RWPE1 (cell line): ENCODE measurements around the gene AHSG.

ENCODE experiments used
- CTCF ChIA-PET: fragments of 350-600 bp; sonication (Branson Sonifier 250); formaldehyde crosslinking; extraction: SDS; loops from one replicate; lab custom pipeline; 2021; lab: Yijun Ruan, JAX
- POLR2A ChIA-PET: fragments of 400-600 bp; formaldehyde crosslinking; extraction: SDS; loops from one replicate; lab custom pipeline; 2020; ENCODE audit warnings: antibody characterized with exemption; ENCODE audit not compliant: low non-redundant PET; lab: Yijun Ruan, JAX
- DNase-seq: peaks from one replicate; pipeline ENCODE4 v3.0.0; 2012; ENCODE audit warnings: low spot score
- H3K27ac ChIP-seq: fragments of 450-650 bp; 2 replicates; pipeline ENCODE4 v1.5.1; 2017
- CTCF ChIP-seq: fragments of 450-650 bp; conservative IDR thresholded peaks from 2 replicates; pipeline ENCODE4 v1.5.1; 2017; ENCODE audit warnings: low read depth, mild to moderate bottlenecking

The AHSG gene

GRCh38 chr3:186590580-186591295 lies 22.1 kb upstream of the AHSG start:
- no peak for DNase-seq
- ChIA-PET CTCF (interaction anchor here (0.6 to 1.8 kb wide), 4 partner anchors 24 to 613 kb away, joined by 3 to 6 read pairs (median 4); no protein-coding TSS in a partner anchor), POLR2A (no interaction called here)

GRCh38 chr3:186592682-186593081 lies 20.2 kb upstream of the AHSG start:
- POLR2A ChIA-PET: no interaction called here
- no peak for DNase-seq
- TF ChIP-seq CTCF: no peak
- CTCF ChIA-PET: no interaction called here
- H3K27ac ChIP-seq: no peak overlapping the region

More at GRCh38 chr3:186590580-186591295, 22.1 kb upstream of the AHSG start:
- TF ChIP-seq CTCF: no peak
- no peak overlapping the region for H3K27ac ChIP-seq

- TF ChIP-seq CTCF: no peak
- CTCF ChIA-PET: interaction anchor here (0.6 to 0.7 kb wide), 2 partner anchors 16 to 244 kb away, joined by 3 read pairs; no protein-coding TSS in a partner anchor
- H3K27ac ChIP-seq: no peak overlapping the region
- POLR2A ChIA-PET: no interaction called here
- DNase-seq: no peak
Observed at GRCh38 chr3:186593862-186594261, 19.0 kb upstream of the AHSG start.

- TF ChIP-seq CTCF: no peak
- H3K27ac ChIP-seq: no peak overlapping the region
- ChIA-PET CTCF (no interaction called here), POLR2A (no interaction called here)
- DNase-seq: no peak
Observed at GRCh38 chr3:186594591-186595113, 18.2 kb upstream of the AHSG start.

GRCh38 chr3:186596568-186597287 lies 16.1 kb upstream of the AHSG start:
- ChIA-PET POLR2A (no interaction called here), CTCF (interaction anchor here (1.6 to 2.0 kb wide), 2 partner anchors 12 to 18 kb away, joined by 4 to 8 read pairs; no protein-coding TSS in a partner anchor)
- DNase-seq: no peak
- TF ChIP-seq CTCF: no peak
- no peak overlapping the region for H3K27ac ChIP-seq

- CTCF ChIA-PET: interaction anchor here (0.6 to 2.0 kb wide), 2 partner anchors 11 to 27 kb away, joined by 3 to 8 read pairs; no protein-coding TSS in a partner anchor
- no peak for TF ChIP-seq CTCF
- H3K27ac ChIP-seq: no peak overlapping the region
- POLR2A ChIA-PET: no interaction called here
- DNase-seq: no peak
Observed at GRCh38 chr3:186598108-186598784, 14.6 kb upstream of the AHSG start.
